OCI-LY3 (cell line): ENCODE measurements around the gene ZNF749.
A peak's percentile ranks its signal among the peaks of the same experiment; 100 is the strongest.
"Not testable (repeated sequence)": the region's sequence is repeated elsewhere in the genome, so short reads cannot be mapped to it uniquely, and the experiment has no call there.

ENCODE experiments used
- H2AFZ ChIP-seq: fragments of 200-600, 300-600 bp; shearing (Covaris generic); 2 replicates; pipeline ENCODE4 v1.6.0; 2014; ENCODE audit warnings: antibody characterized with exemption, low read depth, low read length
- H3K27ac ChIP-seq: fragments of 200-600, 300-600 bp; sonication (generic); 2 replicates; pipeline ENCODE4 v1.5.1; 2014; ENCODE audit warnings: mild to moderate bottlenecking, low read length, moderate library complexity, mixed read lengths
- H3K27me3 ChIP-seq: fragments of 200-600, 300-600 bp; sonication (generic); 2 replicates; pipeline ENCODE4 v1.6.1; 2014; ENCODE audit warnings: low read depth, low read length, mixed read lengths
- H3K36me3 ChIP-seq: fragments of 200-600, 300-600 bp; sonication (generic); replicated peaks from 2 replicates; pipeline ENCODE3; 2014; ENCODE audit warnings: low read depth, low read length, mixed read lengths
- H3K4me1 ChIP-seq: fragments of 300-600, 200-600 bp; sonication (generic); 2 replicates; pipeline ENCODE4 v1.6.1; 2014; ENCODE audit warnings: low read length, mixed read lengths
- H3K4me2 ChIP-seq: fragments of 200-600, 300-600 bp; sonication (generic); 2 replicates; pipeline ENCODE4 v1.6.1; 2014; ENCODE audit warnings: low read length, mixed read lengths
- H3K4me3 ChIP-seq: fragments of 300-600, 200-600 bp; sonication (generic); 2 replicates; pipeline ENCODE4 v1.5.1; 2014; ENCODE audit warnings: antibody characterized with exemption, mild to moderate bottlenecking, low read length, moderate library complexity
- H3K79me2 ChIP-seq: fragments of 300-600, 200-600 bp; shearing (Covaris generic); 2 replicates; pipeline ENCODE4 v1.6.1; 2014; ENCODE audit warnings: mild to moderate bottlenecking, low read length, mixed read lengths
- H3K9ac ChIP-seq: fragments of 300-600, 200-600 bp; shearing (Covaris generic); 2 replicates; pipeline ENCODE4 v1.6.0; 2014; ENCODE audit warnings: mild to moderate bottlenecking, low read length, moderate library complexity
- H3K9me3 ChIP-seq: fragments of 200-600, 300-600 bp; shearing (Covaris generic); 2 replicates; pipeline ENCODE4 v1.6.1; 2014; ENCODE audit warnings: low read length, mixed read lengths; ENCODE audit not compliant: insufficient read depth
- H4K20me1 ChIP-seq: fragments of 200-600, 300-600 bp; sonication (generic); 2 replicates; pipeline ENCODE4 v1.6.1; 2016; ENCODE audit warnings: low read length, mixed read lengths; ENCODE audit not compliant: insufficient read depth
- CTCF ChIP-seq: fragments of 200-600, 300-600 bp; sonication (generic); IDR thresholded peaks from 2 replicates; pipeline ENCODE4 v1.5.1; 2014; ENCODE audit warnings: antibody characterized with exemption, low read length, low read depth
- EZH2phosphoT487 ChIP-seq: fragments of 200-600 bp; shearing (Covaris generic); IDR thresholded peaks from 2 replicates; pipeline ENCODE4 v1.6.1; 2018; ENCODE audit warnings: antibody characterized with exemption, mixed run types, low read depth

Gene ZNF749

GRCh38 chr19:57473646-57474045, 38.5 kb downstream of the ZNF749 start:
- TF ChIP-seq EZH2phosphoT487 (no peak), CTCF (no peak)
- no peak overlapping the region for H2AFZ ChIP-seq
- no peak overlapping the region for H3K27ac ChIP-seq
- H3K4me2 ChIP-seq = no peak overlapping the region
- no peaks in the 10 kb centered on the region for H3K27me3 ChIP-seq
- H3K4me3 ChIP-seq = no peak overlapping the region
- no peaks in the 10 kb centered on the region for H4K20me1 ChIP-seq
- H3K9ac ChIP-seq = no peak overlapping the region
- peaks cover 77% of the 10 kb centered on the region for H3K36me3 ChIP-seq
- peaks cover 49% of the 10 kb centered on the region for H3K9me3 ChIP-seq
- peaks cover 21% of the 10 kb centered on the region for H3K79me2 ChIP-seq
- H3K4me1 ChIP-seq = peaks cover 10% of the 10 kb centered on the region; the same call in 1 of the 2 replicates

GRCh38 chr19:57477191-57478008, 42.3 kb downstream of the ZNF749 start, which contains the start of gene ZNF772:
Gene ZNF772 (minus strand): TSS chr19:57477566. CDS start chr19:57477309, 257 bp downstream.
- Histone ChIP-seq H3K9ac (peak within 1 kb of the TSS; percentile 77), H3K36me3 (peaks cover 45% of the 10 kb centered on the region), H3K27me3 (no peaks in the 10 kb centered on the region), H4K20me1 (no peaks in the 10 kb centered on the region), H2AFZ (peak within 1 kb of the TSS; percentile 99), H3K27ac (peak within 1 kb of the TSS; percentile 10; the same call in 1 of the 2 replicates), H3K4me2 (peak within 1 kb of the TSS; percentile 77), H3K4me3 (peak within 1 kb of the TSS; percentile 81), H3K9me3 (peaks cover 30% of the 10 kb centered on the region), H3K4me1 (peaks cover 10% of the 10 kb centered on the region; the same call in 1 of the 2 replicates), H3K79me2 (peaks cover 17% of the 10 kb centered on the region)
- TF ChIP-seq EZH2phosphoT487 (no peak), CTCF (peak; percentile 44)

- Histone ChIP-seq H3K9ac (peak within 1 kb of the TSS; percentile 69), H3K4me3 (peak within 1 kb of the TSS; percentile 85), H3K79me2 (peaks cover 15% of the 10 kb centered on the region), H3K36me3 (peaks cover 20% of the 10 kb centered on the region), H3K4me2 (peak within 1 kb of the TSS; percentile 69), H3K4me1 (peaks cover 11% of the 10 kb centered on the region), H2AFZ (peak within 1 kb of the TSS; percentile 98)
- not testable (repeated sequence) for H3K27ac ChIP-seq, H3K27me3 ChIP-seq, H4K20me1 ChIP-seq, H3K9me3 ChIP-seq
Measured at GRCh38 chr19:57487477-57488298, 52.6 kb downstream of the ZNF749 start, which contains the start of gene ZNF419. Gene ZNF419 (plus strand): TSS chr19:57487750. CDS start chr19:57487951, 201 bp downstream.

- Histone ChIP-seq H3K9ac (peak overlapping the region; percentile 6; the same call in 1 of the 2 replicates), H3K4me1 (peaks cover 11% of the 10 kb centered on the region), H3K79me2 (peaks cover 15% of the 10 kb centered on the region), H3K36me3 (peaks cover 24% of the 10 kb centered on the region), H3K4me2 (peak overlapping the region; percentile 69), H3K4me3 (peak overlapping the region; percentile 67)
- not testable (repeated sequence) for H3K27ac ChIP-seq, H3K27me3 ChIP-seq, H2AFZ ChIP-seq, H3K9me3 ChIP-seq, H4K20me1 ChIP-seq
Measured at GRCh38 chr19:57488299-57488644, 53.1 kb downstream of the ZNF749 start.
